Sigmoid colon (tissue), 4 donors: ENCODE results near the gene RASD2.

Experiments
- EP300 ChIP-seq, 4 donors: sonication (generic); formaldehyde crosslinking; IDR thresholded peaks; one replicate each; pipeline ENCODE4 v1.6.1; 2017; ENCODE audit warnings: antibody characterized with exemption in 4 of 4
- POLR2A ChIP-seq, 2 donors: fragments of 450-650 bp; IDR thresholded peaks; one replicate each; pipeline ENCODE4 v1.6.1; 2016; ENCODE audit warnings: antibody characterized with exemption in 2 of 2, mild to moderate bottlenecking in 2 of 2, moderate library complexity in 2 of 2
- POLR2AphosphoS5 ChIP-seq, 4 donors: sonication (generic); formaldehyde crosslinking; IDR thresholded peaks; one replicate each; pipeline ENCODE4 v1.6.1; 2017; ENCODE audit warnings: antibody characterized with exemption in 4 of 4
- TF ChIP-seq, protein P1 (sequence below), 4 experiments: fragments of 450-650 bp in 3 of 4; fragments of 200-600 bp in 1 of 4; IDR thresholded peaks; one replicate each; pipeline ENCODE4 v1.5.1; 2016 to 2019; ENCODE audit warnings: antibody characterized with exemption in 4 of 4, mild to moderate bottlenecking in 3 of 4, moderate library complexity in 2 of 4

DNA sequence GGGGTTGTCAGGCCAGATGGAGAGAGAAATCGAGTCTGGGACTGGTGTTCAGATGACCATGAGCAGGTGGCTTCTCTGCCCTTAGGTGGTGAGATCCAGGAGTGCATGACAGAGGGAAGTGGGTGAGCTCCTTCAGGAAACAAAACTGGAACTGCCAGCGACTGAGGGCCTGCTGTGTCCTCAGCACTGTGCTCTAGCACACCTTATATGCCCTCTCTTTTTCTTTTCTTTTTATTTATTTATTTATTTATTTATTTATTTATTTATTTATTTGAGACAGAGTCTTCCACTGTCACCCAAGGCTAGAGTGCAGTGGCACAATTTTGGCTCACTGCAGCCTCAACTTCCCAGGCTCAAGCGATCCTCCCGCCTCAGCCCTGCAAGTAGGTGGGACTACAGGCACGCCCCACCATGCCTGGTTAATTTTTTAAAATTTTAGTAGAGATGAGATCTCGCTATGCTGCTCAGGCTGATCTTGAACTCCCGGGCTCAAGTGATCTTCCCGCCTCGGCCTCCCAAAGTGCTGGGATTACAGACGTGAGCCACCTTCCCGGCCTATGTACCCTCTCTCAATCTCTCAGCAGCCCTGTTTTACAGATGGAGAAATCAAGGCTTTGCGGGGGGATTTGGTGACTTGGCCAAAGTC lies 14.8 kb upstream of the RASD2 start:
- TF ChIP-seq, protein P1, sequence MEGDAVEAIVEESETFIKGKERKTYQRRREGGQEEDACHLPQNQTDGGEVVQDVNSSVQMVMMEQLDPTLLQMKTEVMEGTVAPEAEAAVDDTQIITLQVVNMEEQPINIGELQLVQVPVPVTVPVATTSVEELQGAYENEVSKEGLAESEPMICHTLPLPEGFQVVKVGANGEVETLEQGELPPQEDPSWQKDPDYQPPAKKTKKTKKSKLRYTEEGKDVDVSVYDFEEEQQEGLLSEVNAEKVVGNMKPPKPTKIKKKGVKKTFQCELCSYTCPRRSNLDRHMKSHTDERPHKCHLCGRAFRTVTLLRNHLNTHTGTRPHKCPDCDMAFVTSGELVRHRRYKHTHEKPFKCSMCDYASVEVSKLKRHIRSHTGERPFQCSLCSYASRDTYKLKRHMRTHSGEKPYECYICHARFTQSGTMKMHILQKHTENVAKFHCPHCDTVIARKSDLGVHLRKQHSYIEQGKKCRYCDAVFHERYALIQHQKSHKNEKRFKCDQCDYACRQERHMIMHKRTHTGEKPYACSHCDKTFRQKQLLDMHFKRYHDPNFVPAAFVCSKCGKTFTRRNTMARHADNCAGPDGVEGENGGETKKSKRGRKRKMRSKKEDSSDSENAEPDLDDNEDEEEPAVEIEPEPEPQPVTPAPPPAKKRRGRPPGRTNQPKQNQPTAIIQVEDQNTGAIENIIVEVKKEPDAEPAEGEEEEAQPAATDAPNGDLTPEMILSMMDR (IDR thresholded peaks at IDR 0.05): no peak
- no peak for TF ChIP-seq POLR2AphosphoS5 (IDR thresholded peaks at IDR 0.05)
- no peak for TF ChIP-seq EP300 (IDR thresholded peaks at IDR 0.05)
- TF ChIP-seq POLR2A (IDR thresholded peaks at IDR 0.05): no peak
